Effector memory CD4-positive, alpha-beta T cell (primary cell): ENCODE results near the gene PRR11.
"Not testable (repeated sequence)": the region's sequence is repeated elsewhere in the genome, so short reads cannot be mapped to it uniquely, and the experiment has no call there.

Source experiments
- DNase-seq, 3 donors: peaks; one replicate each; pipeline ENCODE4 v3.0.0-alpha.2; 2020
- H3K27ac ChIP-seq: 2 replicates; pipeline ENCODE4 v1.7.0; 2013; ENCODE audit warnings: mild to moderate bottlenecking, low read length, moderate library complexity; ENCODE audit not compliant: insufficient read depth, poor library complexity, severe bottlenecking
- H3K27me3 ChIP-seq: replicated peaks from 2 replicates; pipeline ENCODE4 v1.7.0; 2013; ENCODE audit warnings: mild to moderate bottlenecking, low read length; ENCODE audit not compliant: insufficient read depth, control insufficient read depth, poor library complexity, severe bottlenecking
- H3K36me3 ChIP-seq: 2 replicates; pipeline ENCODE4 v1.7.0; 2013; ENCODE audit warnings: mild to moderate bottlenecking, low read length, moderate library complexity; ENCODE audit not compliant: control insufficient read depth, insufficient read depth
- H3K4me1 ChIP-seq: 2 replicates; pipeline ENCODE4 v1.7.0; 2013; ENCODE audit warnings: low read length, mild to moderate bottlenecking; ENCODE audit not compliant: control insufficient read depth, insufficient read depth, poor library complexity, severe bottlenecking
- H3K4me3 ChIP-seq: 2 replicates; pipeline ENCODE4 v1.7.0; 2013; ENCODE audit warnings: low read length, low read depth, mild to moderate bottlenecking; ENCODE audit not compliant: insufficient read depth, poor library complexity, severe bottlenecking
- H3K9me3 ChIP-seq: 2 replicates; pipeline ENCODE4 v1.7.0; 2013; ENCODE audit warnings: mild to moderate bottlenecking, low read length, moderate library complexity; ENCODE audit not compliant: control insufficient read depth

The PRR11 gene

GRCh38 chr17:59124665-59125064, 30.9 kb upstream of the PRR11 start:
- Histone ChIP-seq H3K36me3 (peaks cover 10% of the 10 kb centered on the region), H3K27me3 (no peaks in the 10 kb centered on the region), H3K4me1 (no peaks in the 10 kb centered on the region), H3K4me3 (no peak overlapping the region), H3K27ac (no peak overlapping the region), H3K9me3 (no peaks in the 10 kb centered on the region)
- no peak for DNase-seq

DNA sequence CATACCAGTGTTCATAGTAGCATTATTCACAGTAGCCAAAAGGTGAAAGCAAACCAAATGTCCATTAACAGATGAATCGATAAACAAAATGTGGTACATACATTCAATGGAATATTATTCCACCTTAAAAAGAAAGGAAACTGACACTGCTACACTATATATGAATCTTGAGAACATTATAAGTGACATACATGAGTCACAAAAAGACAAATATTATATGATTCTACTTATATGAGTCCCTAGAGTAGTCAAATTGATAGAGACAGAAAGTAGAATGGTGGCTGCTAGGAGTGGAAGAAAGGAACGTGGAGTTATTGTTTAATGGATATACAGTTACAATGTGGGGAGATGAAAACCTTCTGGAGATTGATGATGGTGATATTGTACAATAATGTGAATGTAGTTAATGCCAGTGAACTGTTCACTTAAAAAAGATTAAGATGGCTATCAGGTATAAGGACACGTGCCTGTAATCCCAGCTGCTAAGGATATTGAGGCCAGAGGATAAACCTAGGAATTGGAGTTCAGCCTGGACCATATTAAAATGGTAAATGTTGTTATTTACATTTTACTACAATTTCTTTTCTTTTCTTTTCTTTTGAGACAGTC, 28.6 kb upstream of the PRR11 start:
- H3K27ac ChIP-seq = no peak overlapping the region
- no peaks in the 10 kb centered on the region for H3K27me3 ChIP-seq
- no peak for DNase-seq
- no peak overlapping the region for H3K4me3 ChIP-seq
- peaks cover 4% of the 10 kb centered on the region for H3K36me3 ChIP-seq
- H3K9me3 ChIP-seq = no peaks in the 10 kb centered on the region
- H3K4me1 ChIP-seq = no peaks in the 10 kb centered on the region

- Histone ChIP-seq H3K9me3 (no peaks in the 10 kb centered on the region), H3K27ac (no peak overlapping the region), H3K4me3 (no peak overlapping the region), H3K27me3 (no peaks in the 10 kb centered on the region), H3K4me1 (no peaks in the 10 kb centered on the region), H3K36me3 (peaks cover 4% of the 10 kb centered on the region)
- DNase-seq = no peak
These were observed 25.7 kb upstream of the PRR11 start for GRCh38 chr17:59129814-59130213.

GRCh38 chr17:59131131-59131530, 24.4 kb upstream of the PRR11 start:
- Histone ChIP-seq H3K4me1 (no peaks in the 10 kb centered on the region), H3K9me3 (no peaks in the 10 kb centered on the region), H3K27ac (no peak overlapping the region), H3K4me3 (no peak overlapping the region), H3K36me3 (peaks cover 4% of the 10 kb centered on the region), H3K27me3 (no peaks in the 10 kb centered on the region)
- no peak for DNase-seq

GRCh38 chr17:59138339-59138738, 17.2 kb upstream of the PRR11 start:
- not testable (repeated sequence) for H3K27ac ChIP-seq, H3K4me3 ChIP-seq, DNase-seq, H3K4me1 ChIP-seq, H3K9me3 ChIP-seq, H3K36me3 ChIP-seq, H3K27me3 ChIP-seq

DNA sequence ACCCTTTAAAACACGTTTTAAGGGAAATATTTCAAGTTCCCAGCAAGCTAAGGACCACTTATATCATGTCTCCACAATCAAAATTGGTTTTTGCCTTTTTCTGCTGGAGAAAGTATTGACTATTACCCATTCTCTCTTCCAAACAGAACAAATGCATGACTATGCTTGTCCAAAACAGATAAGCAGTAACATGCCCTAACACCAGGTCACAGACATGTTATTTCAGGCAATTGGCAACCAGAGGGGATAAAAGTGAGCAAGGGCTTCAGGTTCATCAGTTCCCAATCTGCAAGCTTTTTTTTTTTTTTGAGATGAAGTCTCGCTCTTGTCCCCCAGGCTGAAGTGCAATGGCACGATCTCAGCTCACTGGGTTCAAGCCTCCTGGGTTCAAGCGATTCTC, 15.6 kb upstream of the PRR11 start:
- Histone ChIP-seq H3K4me1 (no peaks in the 10 kb centered on the region), H3K27me3 (no peaks in the 10 kb centered on the region), H3K4me3 (no peak overlapping the region), H3K36me3 (no peaks in the 10 kb centered on the region), H3K9me3 (no peaks in the 10 kb centered on the region), H3K27ac (no peak overlapping the region)
- DNase-seq = no peak

DNA sequence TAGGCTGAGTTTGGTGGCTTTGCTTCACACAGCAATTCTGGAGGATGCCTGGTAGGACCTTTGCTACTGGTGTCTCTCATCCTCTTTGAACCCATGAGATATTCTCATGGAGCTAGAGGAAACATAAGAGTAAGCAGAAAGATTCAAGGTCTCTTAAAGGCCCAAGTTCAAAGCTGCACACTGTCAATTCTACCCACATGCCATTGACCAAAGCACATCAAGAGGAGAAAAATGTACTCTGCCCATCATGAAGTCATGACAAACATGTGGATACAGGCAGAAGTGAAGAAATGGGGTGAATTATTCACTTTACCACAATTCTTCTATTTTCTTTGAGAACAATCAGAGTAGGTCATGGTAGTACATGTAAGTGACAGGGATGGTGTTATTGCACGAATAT, 13.7 kb upstream of the PRR11 start:
- no peaks in the 10 kb centered on the region for H3K4me1 ChIP-seq
- H3K36me3 ChIP-seq = no peaks in the 10 kb centered on the region
- H3K4me3 ChIP-seq = no peak overlapping the region
- no peak overlapping the region for H3K27ac ChIP-seq
- no peaks in the 10 kb centered on the region for H3K9me3 ChIP-seq
- DNase-seq = no peak
- H3K27me3 ChIP-seq = no peaks in the 10 kb centered on the region

- H3K9me3 ChIP-seq = no peaks in the 10 kb centered on the region
- H3K27ac ChIP-seq = no peak overlapping the region
- H3K36me3 ChIP-seq = no peaks in the 10 kb centered on the region
- no peaks in the 10 kb centered on the region for H3K27me3 ChIP-seq
- DNase-seq = no peak
- H3K4me3 ChIP-seq = no peak overlapping the region
- H3K4me1 ChIP-seq = no peaks in the 10 kb centered on the region
These were observed 9.9 kb upstream of the PRR11 start for GRCh38 chr17:59145571-59146096.

GRCh38 chr17:59149051-59149450, 6.5 kb upstream of the PRR11 start:
- no peaks in the 10 kb centered on the region for H3K9me3 ChIP-seq
- no peak overlapping the region for H3K27ac ChIP-seq
- no peaks in the 10 kb centered on the region for H3K27me3 ChIP-seq
- no peaks in the 10 kb centered on the region for H3K4me1 ChIP-seq
- no peak for DNase-seq
- no peaks in the 10 kb centered on the region for H3K36me3 ChIP-seq
- no peak overlapping the region for H3K4me3 ChIP-seq

GRCh38 chr17:59149841-59150511, 5.6 kb upstream of the PRR11 start:
- H3K27ac ChIP-seq = no peak overlapping the region
- H3K4me3 ChIP-seq = no peak overlapping the region
- no peak for DNase-seq
- H3K27me3 ChIP-seq = no peaks in the 10 kb centered on the region
- H3K36me3 ChIP-seq = no peaks in the 10 kb centered on the region
- H3K4me1 ChIP-seq = no peaks in the 10 kb centered on the region
- H3K9me3 ChIP-seq = no peaks in the 10 kb centered on the region
